HCT116 (cell line): Measurements from ENCODE around the gene HMCN2. TPM values are rescaled to one million over a fixed set of nuclear protein-coding genes. Genes with fewer than 3 reads are reported as not detected.

Experiments used
- ATAC-seq: fragments of 200-7000 bp; cut with Tn5 transposase; 2 replicates; pipeline ENCODE4 v1.9.1; 2020; ENCODE audit warnings: mild to moderate bottlenecking, moderate library complexity
- BruUV-seq: library from RNA; stranded (reverse); fragments of 400-500 nt; replicated peaks from 2 replicates; lab custom pipeline; 2021; lab: Mats Ljungman, UMichigan
- CTCF ChIA-PET: fragments of 300-600 bp; sonication (Branson Sonifier 250); formaldehyde crosslinking; loops from one replicate; lab custom pipeline; 2021; ENCODE audit warnings: antibody characterized with exemption; lab: Charles Lee
- POLR2A ChIA-PET: fragments of 300-600, 350-600 bp; sonication (Branson Sonifier 250); formaldehyde crosslinking; loops from one replicate; lab custom pipeline; 2021; ENCODE audit warnings: antibody characterized with exemption; lab: Charles Lee
- RAD21 ChIA-PET, 2 experiments: fragments of 300-600 bp; sonication (Branson Sonifier 250); formaldehyde crosslinking; loops; one replicate each; lab custom pipeline; 2023; ENCODE audit warnings: low total read pairs in 2 of 2; ENCODE audit not compliant: uncharacterized antibody in 2 of 2, unreplicated experiment in 2 of 2, low non-redundant PET in 1 of 2; lab: Charles Lee
- DNase-seq: peaks from one replicate; pipeline ENCODE4 v3.0.0-alpha.2; 2010; ENCODE audit warnings: low read depth, low spot score
- H2AFZ ChIP-seq: fragments of 200-600 bp; shearing (Covaris generic), sonication (generic); 2 replicates; pipeline ENCODE4 v1.6.1; 2017; ENCODE audit warnings: low read depth, mixed run types, mixed read lengths, antibody characterized with exemption, low read length; ENCODE audit not compliant: poor library complexity, severe bottlenecking
- H3K27ac ChIP-seq: 2 replicates; pipeline ENCODE4 v1.5.1; 2012; ENCODE audit warnings: low read depth, low read length
- H3K27me3 ChIP-seq: fragments of 200-600 bp; sonication (generic); 2 replicates; pipeline ENCODE4 v1.6.1; 2016; ENCODE audit warnings: mixed run types, low read length, mixed read lengths; ENCODE audit not compliant: insufficient read depth
- H3K36me3 ChIP-seq, 2 experiments: fragments of 200-500 bp in 1 of 2; fragments of 200-600 bp in 1 of 2; sonication (Bioruptor generic) in 1 of 2; sonication (generic) in 1 of 2; 2 replicates each; pipeline versions ENCODE4 v1.5.1 to v1.6.1; 2014 to 2016; ENCODE audit warnings: low read length in 2 of 2, inconsistent platforms in 1 of 2, mixed read lengths in 1 of 2, mixed run types in 1 of 2; ENCODE audit not compliant: insufficient read depth in 2 of 2, control insufficient read depth in 1 of 2
- H3K4me1 ChIP-seq, 2 experiments: fragments of 200-600 bp in 1 of 2; sonication (generic) in 1 of 2; 2 replicates each; pipeline versions ENCODE4 v1.5.1 to v1.6.1; 2012 to 2017; ENCODE audit warnings: low read length in 2 of 2, inconsistent platforms in 1 of 2, mild to moderate bottlenecking in 1 of 2, mixed read lengths in 1 of 2, mixed run types in 1 of 2, moderate library complexity in 1 of 2; ENCODE audit not compliant: insufficient read depth in 2 of 2, control insufficient read depth in 1 of 2
- H3K4me2 ChIP-seq: fragments of 200-600 bp; sonication (generic); 2 replicates; pipeline ENCODE4 v1.6.1; 2017; ENCODE audit warnings: mixed run types, low read length, mixed read lengths
- H3K4me3 ChIP-seq, 2 experiments: fragments of 200-600 bp in 1 of 2; sonication (generic) in 1 of 2; replicated peaks in 1 of 2; 2 replicates each; pipeline ENCODE4 v1.5.1; 2011 to 2016; ENCODE audit warnings: low read length in 2 of 2, control low read depth in 1 of 2, low read depth in 1 of 2, mild to moderate bottlenecking in 1 of 2, mixed read lengths in 1 of 2, mixed run types in 1 of 2
- H3K79me2 ChIP-seq: fragments of 200-600 bp; sonication (generic); 2 replicates; pipeline ENCODE4 v1.6.1; 2017; ENCODE audit warnings: mild to moderate bottlenecking, mixed run types, low read length, moderate library complexity, mixed read lengths; ENCODE audit not compliant: insufficient read depth
- H3K9ac ChIP-seq: fragments of 200-600 bp; sonication (generic); 2 replicates; pipeline ENCODE4 v1.6.1; 2016; ENCODE audit warnings: low read length, mixed read lengths
- H3K9me2 ChIP-seq: fragments of 200-600 bp; sonication (generic), shearing (Covaris generic); 2 replicates; pipeline ENCODE4 v1.6.1; 2017; ENCODE audit warnings: mixed run types, mild to moderate bottlenecking, moderate library complexity; ENCODE audit not compliant: insufficient read depth
- H3K9me3 ChIP-seq, 2 experiments: fragments of 200-500 bp in 1 of 2; fragments of 200-600 bp in 1 of 2; sonication (Bioruptor generic) in 1 of 2; sonication (generic) in 1 of 2; 2 replicates each; pipeline ENCODE4 v1.6.1; 2014 to 2017; ENCODE audit warnings: low read length in 2 of 2, mixed read lengths in 2 of 2, inconsistent platforms in 1 of 2, low read depth in 1 of 2, mild to moderate bottlenecking in 1 of 2, mixed run types in 1 of 2, moderate library complexity in 1 of 2; ENCODE audit not compliant: control insufficient read depth in 1 of 2, insufficient read depth in 1 of 2
- H4K20me1 ChIP-seq: fragments of 200-600 bp; sonication (generic), shearing (Covaris generic); 2 replicates; pipeline ENCODE4 v1.6.1; 2017; ENCODE audit warnings: mixed run types, mild to moderate bottlenecking, moderate library complexity; ENCODE audit not compliant: insufficient read depth
- CBX3 ChIP-seq: IDR thresholded peaks from 2 replicates; pipeline ENCODE4 v1.6.1; 2012; ENCODE audit warnings: low read depth
- CEBPB ChIP-seq: IDR thresholded peaks from 2 replicates; pipeline ENCODE4 v1.6.1; 2012; ENCODE audit warnings: low read depth
- ELF1 ChIP-seq: IDR thresholded peaks from 2 replicates; pipeline ENCODE4 v1.6.1; 2012; ENCODE audit warnings: low read depth, borderline replicate concordance
- EZH2 ChIP-seq: fragments of 200-600 bp; sonication (generic); IDR thresholded peaks from 2 replicates; pipeline ENCODE4 v1.6.1; 2017; ENCODE audit warnings: antibody characterized with exemption, mixed run types
- EZH2phosphoT487 ChIP-seq: fragments of 200-600 bp; IDR thresholded peaks from 2 replicates; pipeline ENCODE4 v1.6.1; 2018; ENCODE audit warnings: antibody characterized with exemption, borderline replicate concordance
- POLR2A ChIP-seq: IDR thresholded peaks from 2 replicates; pipeline ENCODE4 v1.7.0; 2011; ENCODE audit warnings: borderline replicate concordance; ENCODE audit not compliant: insufficient read depth, insufficient read length; ENCODE audit errors: extremely low read depth
- POLR2AphosphoS5 ChIP-seq: IDR thresholded peaks from 2 replicates; pipeline ENCODE4 v1.6.1; 2011; ENCODE audit warnings: mild to moderate bottlenecking, low read depth, low read length, moderate library complexity
- RAD21 ChIP-seq: IDR thresholded peaks from 2 replicates; pipeline ENCODE4 v1.6.1; 2012; ENCODE audit warnings: low read depth, mild to moderate bottlenecking
- ZFX ChIP-seq: fragments of 450-650 bp; IDR thresholded peaks from 2 replicates; pipeline ENCODE4 v1.6.1; 2017
- intact Hi-C: fragments of 100-400 bp; cut with micrococcal nuclease; formaldehyde crosslinking; loops from 2 replicates; pipeline ENCODE4 v1.10.0; 2022
- total RNA-seq: library from RNA; stranded (reverse); gene quantifications from one replicate; pipeline ENCODE4 v1.2.1, GENCODE V29; 2021; ENCODE audit not compliant: unreplicated experiment
- TF ChIP-seq, protein P1 (sequence below): IDR thresholded peaks from 2 replicates; pipeline ENCODE4 v1.6.1; 2012
- TF ChIP-seq, protein P2 (sequence below): IDR thresholded peaks from 2 replicates; pipeline ENCODE4 v1.6.1; 2012
- TF ChIP-seq, protein P3 (sequence below): IDR thresholded peaks from 2 replicates; pipeline ENCODE4 v1.6.1; 2011; ENCODE audit warnings: mild to moderate bottlenecking, low read length, moderate library complexity; ENCODE audit not compliant: insufficient replicate concordance; ENCODE audit errors: extremely low read depth

The HMCN2 gene
- total RNA-seq, 1 experiment from 2014 or later, result 0.22 TPM

DNA sequence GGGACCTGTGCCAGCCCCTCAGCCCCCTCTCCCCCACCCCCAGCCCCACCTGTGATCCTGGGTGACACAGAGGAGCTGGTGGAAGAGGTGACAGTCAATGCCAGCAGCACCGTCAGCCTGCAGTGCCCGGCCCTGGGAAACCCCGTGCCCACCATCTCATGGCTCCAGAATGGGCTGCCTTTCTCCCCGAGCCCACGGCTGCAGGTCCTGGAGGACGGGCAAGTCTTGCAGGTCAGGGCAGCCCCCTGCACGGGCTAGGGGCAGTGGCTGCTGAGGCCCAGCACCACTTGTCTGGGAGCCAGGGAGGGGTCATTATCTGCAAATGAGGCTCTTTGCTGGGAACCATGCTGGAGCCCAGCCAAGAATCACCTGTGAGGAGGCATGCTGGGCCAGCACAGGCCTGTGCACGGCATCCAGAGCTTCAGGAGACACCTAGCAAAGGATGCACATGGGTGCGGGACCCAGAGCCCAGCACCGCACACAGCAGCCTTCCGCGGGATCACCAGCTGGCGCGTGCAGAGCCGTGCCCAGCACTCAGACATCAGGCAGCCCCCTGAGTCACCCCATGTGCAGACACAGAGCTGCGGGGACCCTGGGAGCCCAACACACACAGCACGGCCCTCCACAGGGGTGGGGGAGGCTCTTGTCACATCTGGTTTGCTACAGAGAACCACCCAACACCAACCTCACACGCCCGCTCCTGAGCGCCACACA, 117.2 kb downstream of the HMCN2 start:
- TF ChIP-seq, protein P1, sequence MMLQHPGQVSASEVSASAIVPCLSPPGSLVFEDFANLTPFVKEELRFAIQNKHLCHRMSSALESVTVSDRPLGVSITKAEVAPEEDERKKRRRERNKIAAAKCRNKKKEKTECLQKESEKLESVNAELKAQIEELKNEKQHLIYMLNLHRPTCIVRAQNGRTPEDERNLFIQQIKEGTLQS, result no peak
- TF ChIP-seq EZH2phosphoT487 (no peak), CBX3 (no peak), POLR2A (no peak), EZH2 (no peak), POLR2AphosphoS5 (no peak), ZFX (no peak), ELF1 (no peak), RAD21 (no peak), CEBPB (no peak)
- TF ChIP-seq, protein P2, sequence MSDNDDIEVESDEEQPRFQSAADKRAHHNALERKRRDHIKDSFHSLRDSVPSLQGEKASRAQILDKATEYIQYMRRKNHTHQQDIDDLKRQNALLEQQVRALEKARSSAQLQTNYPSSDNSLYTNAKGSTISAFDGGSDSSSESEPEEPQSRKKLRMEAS, result no peak
- TF ChIP-seq, protein P3, sequence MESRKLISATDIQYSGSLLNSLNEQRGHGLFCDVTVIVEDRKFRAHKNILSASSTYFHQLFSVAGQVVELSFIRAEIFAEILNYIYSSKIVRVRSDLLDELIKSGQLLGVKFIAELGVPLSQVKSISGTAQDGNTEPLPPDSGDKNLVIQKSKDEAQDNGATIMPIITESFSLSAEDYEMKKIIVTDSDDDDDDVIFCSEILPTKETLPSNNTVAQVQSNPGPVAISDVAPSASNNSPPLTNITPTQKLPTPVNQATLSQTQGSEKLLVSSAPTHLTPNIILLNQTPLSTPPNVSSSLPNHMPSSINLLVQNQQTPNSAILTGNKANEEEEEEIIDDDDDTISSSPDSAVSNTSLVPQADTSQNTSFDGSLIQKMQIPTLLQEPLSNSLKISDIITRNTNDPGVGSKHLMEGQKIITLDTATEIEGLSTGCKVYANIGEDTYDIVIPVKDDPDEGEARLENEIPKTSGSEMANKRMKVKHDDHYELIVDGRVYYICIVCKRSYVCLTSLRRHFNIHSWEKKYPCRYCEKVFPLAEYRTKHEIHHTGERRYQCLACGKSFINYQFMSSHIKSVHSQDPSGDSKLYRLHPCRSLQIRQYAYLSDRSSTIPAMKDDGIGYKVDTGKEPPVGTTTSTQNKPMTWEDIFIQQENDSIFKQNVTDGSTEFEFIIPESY, result no peak
- POLR2A ChIA-PET, result no interaction called here
- Histone ChIP-seq H3K27me3 (no peaks in the 10 kb centered on the region), H3K79me2 (no peaks in the 10 kb centered on the region), H3K27ac (no peak overlapping the region), H3K4me1 (no peaks in the 10 kb centered on the region), H4K20me1 (no peaks in the 10 kb centered on the region), H3K4me2 (no peak overlapping the region), H2AFZ (no peak overlapping the region), H3K9me2 (no peaks in the 10 kb centered on the region), H3K4me3 (no peak overlapping the region), H3K9me3 (no peaks in the 10 kb centered on the region), H3K36me3 (no peaks in the 10 kb centered on the region), H3K9ac (no peak overlapping the region)
- intact Hi-C loops, result no loop called here
- RAD21 ChIA-PET, result no interaction called here
- no peak for DNase-seq
- CTCF ChIA-PET, result no interaction called here
- no TSS peak for BruUV-seq
- no peak for ATAC-seq
